Measurements from ENCODE around the gene TRIM22.
"Not testable (repeated sequence)": the region's sequence is repeated elsewhere in the genome, so short reads cannot be mapped to it uniquely, and the experiment has no call there.

GRCh38 chr11:5683620-5684019, 6.0 kb upstream of the TRIM22 start:
- TF ChIP-seq POLR2A (IDR thresholded peaks at IDR 0.05; ENCODE audit: low read length), result peak; percentile 59
- not testable (repeated sequence) for TF ChIP-seq GATA1 (IDR thresholded peaks at IDR 0.05; ENCODE audit: low read depth, low read length)

Measured in erythroblast (primary cell).